ENCODE results near the gene CELF4.

GRCh38 chr18:37403100-37403781 lies 162.4 kb downstream of the CELF4 start:
- no peak for TF ChIP-seq CTCF (conservative IDR thresholded peaks at IDR 0.05; ENCODE audit: low read depth, low read length)
- no peak for TF ChIP-seq EZH2 (IDR thresholded peaks at IDR 0.05; ENCODE audit: low read length, unreplicated experiment)
- TF ChIP-seq EZH2phosphoT487 (IDR thresholded peaks at IDR 0.05; ENCODE audit: borderline replicate concordance, low read length), result no peak

Measured in PC-3 (cell line).